Ovary (tissue), 9 donors: Measurements from ENCODE around the gene ETNK2. TPM values are rescaled to one million over a fixed set of nuclear protein-coding genes. Genes with fewer than 3 reads are reported as not detected.
A peak's percentile ranks its signal among the peaks of the same experiment; 100 is the strongest.

Experiments used
- DNase-seq, 5 donors: peaks; one replicate each; pipeline ENCODE4 v3.0.0-alpha.2; 2019 to 2020
- H3K27ac ChIP-seq, 2 donors: fragments of 200-600 bp; one replicate each; pipeline versions ENCODE4 v1.5.1 to v1.8.0; 2019 to 2022
- H3K27me3 ChIP-seq: fragments of 200-600 bp; one replicate; pipeline ENCODE4 v1.8.0; 2022
- H3K36me3 ChIP-seq: fragments of 200-600 bp; sonication (generic); one replicate; pipeline ENCODE4 v1.5.1; 2019
- H3K4me1 ChIP-seq: one replicate; pipeline ENCODE4 v1.8.1; 2013; ENCODE audit warnings: mild to moderate bottlenecking, moderate library complexity; ENCODE audit not compliant: insufficient read depth
- H3K4me3 ChIP-seq: fragments of 200-600 bp; sonication (generic); one replicate; pipeline ENCODE4 v1.5.1; 2017
- H3K9me3 ChIP-seq, 2 donors: fragments of 200-600 bp in 1 of 2; sonication (generic) in 1 of 2; one replicate each; pipeline versions ENCODE4 v1.5.1 to v1.8.1; 2013 to 2019; ENCODE audit warnings: mild to moderate bottlenecking in 1 of 2, moderate library complexity in 1 of 2
- CTCF ChIP-seq, 3 donors: fragments of 450-650 bp in 2 of 3; fragments of 200-600 bp in 1 of 3; IDR thresholded peaks; one replicate each; pipeline versions ENCODE4 v1.5.1 to v1.8.0; 2016 to 2022; ENCODE audit warnings: antibody characterized with exemption in 3 of 3, mild to moderate bottlenecking in 1 of 3
- EP300 ChIP-seq: sonication (generic); formaldehyde crosslinking; IDR thresholded peaks from one replicate; pipeline ENCODE4 v1.6.1; 2017; ENCODE audit warnings: antibody characterized with exemption
- POLR2A ChIP-seq: fragments of 450-650 bp; IDR thresholded peaks from one replicate; pipeline ENCODE4 v1.6.1; 2017; ENCODE audit warnings: antibody characterized with exemption, mild to moderate bottlenecking, moderate library complexity
- WGBS, 3 donors: extraction: QIAGEN DNeasy Blood & Tissue Kit in 1 of 3; methylation state at CpG; one replicate each; pipeline versions ENCODE4 v1.1.5 to v1.1.7; 2013 to 2017; 5-methylcytosine and 5-hydroxymethylcytosine counted together
- intact Hi-C, 4 donors: fragments of 100-400 bp; cut with DNase I; formaldehyde crosslinking; loops; one replicate each; pipeline versions ENCODE4 v1.11.0 to v1.15.1; 2022 to 2023
- polyA plus RNA-seq, 2 donors: library from polyadenylated mRNA; stranded (reverse); fragments of 200-250 nt in 1 of 2; fragments of 350-450 nt in 1 of 2; fragmentation: Illumina TruSeq in 1 of 2; extraction: RNeasy Lipid Tissue Mini Kit (QIAGEN cat#74804) in 1 of 2; gene quantifications; one replicate each; pipeline ENCODE4 v1.2.3, GENCODE V29; 2013 to 2014
- total RNA-seq, 7 donors: library from RNA; depleted of rRNA in 2 of 7; stranded (reverse); fragments of >200 nt in 2 of 7; fragmentation: NEBNext Ultra II Directional in 3 of 7; extraction: Animal tissue kit (Norgen Biotek cat#: 25700) in 3 of 7; gene quantifications; one replicate each; pipeline versions ENCODE4 v1.1.0 to v1.2.4, GENCODE V29; 2016 to 2023
- donor health status: DM: no; HTN: no; CAD: no; lungs with moderate emphysema.
- donor health status: DM: no; HTN: no; CAD: no.
- donor health status: Bipolar disorder and iron deficiency.
- donor health status: DM: yes; HTN: yes; CAD: no.
- donor health status: DM: no; HTN: no; CAD: no.
- donor health status: DM: yes; HTN: yes; CAD: no.

The ETNK2 gene
- total and polyA plus RNA-seq, 9 donors: 16.3 to 60.9 (median 40.3) TPM

DNA sequence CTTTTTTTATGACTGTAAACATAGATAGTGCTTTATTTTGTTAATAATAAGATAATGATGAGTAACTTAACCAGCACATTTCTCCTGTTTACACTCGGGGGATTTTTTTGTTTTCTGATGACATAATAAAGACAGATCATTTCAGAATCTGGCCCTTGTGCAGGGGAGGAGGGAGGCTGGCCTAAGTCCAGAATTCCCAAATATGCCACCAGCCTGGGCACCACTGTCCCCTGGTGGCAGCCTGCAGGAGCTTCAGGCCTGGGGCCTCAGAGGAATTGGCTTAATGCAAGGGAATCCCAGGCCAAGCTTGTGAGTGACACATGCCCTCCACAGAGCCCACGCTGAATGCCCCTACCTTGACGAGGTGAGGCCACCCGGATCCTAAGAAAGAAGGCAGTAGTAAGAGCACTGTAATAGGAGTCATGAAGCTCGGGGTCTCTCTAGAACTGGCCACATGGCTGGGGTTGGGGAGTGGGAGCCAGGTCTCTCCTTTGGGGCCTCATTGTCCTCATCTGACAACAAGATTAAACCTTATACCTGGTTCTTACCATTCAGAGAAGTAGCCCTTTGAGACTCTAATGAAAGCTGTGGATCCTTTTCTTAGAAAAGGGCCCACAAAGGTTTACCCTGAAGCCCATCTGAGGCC, 24.1 kb downstream of the ETNK2 start:
- Histone ChIP-seq H3K27me3 (no peaks in the 10 kb centered on the region), H3K4me1 (peaks cover 17% of the 10 kb centered on the region), H3K4me3 (no peak overlapping the region), H3K9me3 (no peaks in the 10 kb centered on the region), H3K36me3 (no peaks in the 10 kb centered on the region), H3K27ac (peak overlapping the region in 1 of 2 donors; percentile 49)
- peak; percentile 43 to 72 (median 58) for DNase-seq
- TF ChIP-seq POLR2A (no peak), CTCF (IDR thresholded peaks at IDR 0.05) (peak; percentile 40 to 71 (median 68))
- intact Hi-C loops: loop anchor here (2.0 to 10.0 kb wide), 8 partner anchors 45 to 505 kb away; partner anchors contain the start of genes SNRPE (in 1 of the 4) and SOX13 (in 1 of the 4)
- 47 to 54% (median 51%) methylated on average over 5 of the region's 5 CpGs for WGBS, 3 donors

GRCh38 chr1:204126956-204127355, 24.9 kb downstream of the ETNK2 start:
- intact Hi-C loops: loop anchor here in 3 of 4 donors (5.0 to 10.0 kb wide), 5 partner anchors 45 to 505 kb away; partner anchors contain the start of gene SOX13 (in 1 of the 3)
- Histone ChIP-seq H3K4me1 (peaks cover 17% of the 10 kb centered on the region), H3K9me3 (no peaks in the 10 kb centered on the region), H3K27me3 (no peaks in the 10 kb centered on the region), H3K4me3 (no peak overlapping the region), H3K27ac (peak overlapping the region; percentile 43 to 51), H3K36me3 (no peaks in the 10 kb centered on the region)
- DNase-seq: no peak
- WGBS, 3 donors: 29 to 45% (median 35%) methylated on average over 7 of the region's 7 CpGs
- no peak for TF ChIP-seq POLR2A
- TF ChIP-seq EP300: no peak
- no peak for TF ChIP-seq CTCF (IDR thresholded peaks at IDR 0.05)

DNA sequence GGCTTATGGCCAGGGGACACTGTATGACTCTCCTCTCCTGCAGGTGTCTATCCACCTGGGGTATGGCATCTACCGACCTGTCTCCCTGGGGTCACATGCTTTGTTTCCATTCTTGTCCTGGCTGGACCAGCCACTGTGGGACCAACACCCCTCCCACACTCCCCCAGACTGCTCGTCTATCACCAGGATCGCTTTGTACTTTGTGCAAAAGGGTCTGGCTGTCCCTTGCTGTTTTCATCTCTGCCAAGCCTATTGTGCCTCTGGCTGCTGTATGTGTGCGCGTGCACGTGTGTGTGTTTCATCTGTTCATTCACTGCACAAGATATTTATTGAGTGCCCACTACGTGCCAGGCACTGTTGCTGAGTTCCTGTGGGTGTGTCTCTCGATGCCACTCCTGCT, 25.5 kb downstream of the ETNK2 start:
- Histone ChIP-seq H3K4me1 (peaks cover 14% of the 10 kb centered on the region), H3K36me3 (no peaks in the 10 kb centered on the region), H3K9me3 (no peaks in the 10 kb centered on the region), H3K27me3 (no peaks in the 10 kb centered on the region), H3K4me3 (no peak overlapping the region), H3K27ac (peak overlapping the region in 1 of 2 donors; percentile 19)
- DNase-seq: no peak
- intact Hi-C loops: loop anchor here in 3 of 4 donors (5.0 to 10.0 kb wide), 5 partner anchors 44 to 504 kb away; partner anchors contain the start of gene SOX13 (in 1 of the 3)
- TF ChIP-seq POLR2A: no peak
- no peak for TF ChIP-seq CTCF (IDR thresholded peaks at IDR 0.05)
- no peak for TF ChIP-seq EP300
- 60 to 77% (median 74%) methylated on average over 8 of the region's 8 CpGs for WGBS, 3 donors

DNA sequence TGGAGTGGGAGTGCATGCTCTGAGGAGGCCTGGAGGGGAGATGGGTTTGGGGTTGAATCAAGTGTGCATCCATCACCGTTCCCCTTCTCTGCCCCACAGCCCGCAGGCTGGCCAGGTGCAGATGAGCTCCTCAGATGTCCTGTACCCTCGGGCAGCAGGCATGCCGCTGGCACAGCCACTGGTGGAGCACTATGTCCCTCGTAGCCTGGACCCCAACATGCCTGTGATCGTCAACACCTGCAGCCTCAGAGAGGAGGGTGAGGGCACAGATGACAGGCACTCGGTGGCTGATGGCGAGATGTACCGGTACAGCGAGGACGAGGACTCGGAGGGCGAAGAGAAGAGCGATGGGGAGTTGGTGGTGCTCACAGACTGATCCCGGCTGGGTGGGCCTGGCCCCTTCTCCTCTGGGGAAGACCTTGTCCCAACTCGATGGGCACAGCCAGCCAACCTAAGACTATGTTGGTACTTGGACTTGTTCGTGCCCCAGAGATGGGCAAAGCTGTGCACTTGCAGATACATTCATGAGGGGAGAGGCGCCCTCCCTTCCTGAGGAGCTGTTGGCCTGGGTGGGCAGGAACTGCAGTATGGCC, 26.0 kb downstream of the ETNK2 start:
- TF ChIP-seq CTCF (IDR thresholded peaks at IDR 0.05) (no peak), POLR2A (no peak), EP300 (no peak)
- H3K36me3 ChIP-seq: no peaks in the 10 kb centered on the region
- no peaks in the 10 kb centered on the region for H3K9me3 ChIP-seq
- no peak overlapping the region for H3K27ac ChIP-seq
- WGBS, 3 donors: 91 to 93% (median 92%) methylated on average over 18 of the region's 18 CpGs
- no peak overlapping the region for H3K4me3 ChIP-seq
- H3K27me3 ChIP-seq: no peaks in the 10 kb centered on the region
- H3K4me1 ChIP-seq: peaks cover 14% of the 10 kb centered on the region
- DNase-seq: no peak
- intact Hi-C loops: loop anchor here in 3 of 4 donors (5.0 to 10.0 kb wide), 5 partner anchors 44 to 504 kb away; partner anchors contain the start of gene SOX13 (in 1 of the 3)
